Panc1 (cell line): ENCODE data around the gene KLK8.

Source experiments
- CTCF ChIP-seq: fragments of 450-650 bp; IDR thresholded peaks from 2 replicates; pipeline ENCODE4 v1.5.1; 2017; ENCODE audit warnings: mild to moderate bottlenecking
- POLR2AphosphoS5 ChIP-seq: IDR thresholded peaks from 2 replicates; pipeline ENCODE4 v1.6.1; 2012; ENCODE audit warnings: mild to moderate bottlenecking, low read depth, low read length, moderate library complexity
- REST ChIP-seq, 2 experiments: IDR thresholded peaks; 2 replicates each; pipeline ENCODE4 v1.6.1; 2011 to 2012; ENCODE audit warnings: low read depth in 2 of 2, control low read depth in 1 of 2, low read length in 1 of 2, mild to moderate bottlenecking in 1 of 2, moderate library complexity in 1 of 2; ENCODE audit not compliant: insufficient read depth in 1 of 2

- no peak for TF ChIP-seq POLR2AphosphoS5
- TF ChIP-seq CTCF, result no peak
- no peak for TF ChIP-seq REST (IDR thresholded peaks at IDR 0.05; ENCODE audit: insufficient read depth in 1 of 2, low read depth in 2 of 2, low read length in 1 of 2)
These were observed 25.6 kb downstream of the KLK8 start for GRCh38 chr19:50975766-50976165.
